ENCODE data around the gene SLC44A5. TPM values are rescaled to one million over a fixed set of nuclear protein-coding genes. Genes with fewer than 3 reads are reported as not detected.

Gene SLC44A5
- total and polyA plus RNA-seq, 7 donors, result 0.01 to 7.5 (median 0.49) TPM

DNA sequence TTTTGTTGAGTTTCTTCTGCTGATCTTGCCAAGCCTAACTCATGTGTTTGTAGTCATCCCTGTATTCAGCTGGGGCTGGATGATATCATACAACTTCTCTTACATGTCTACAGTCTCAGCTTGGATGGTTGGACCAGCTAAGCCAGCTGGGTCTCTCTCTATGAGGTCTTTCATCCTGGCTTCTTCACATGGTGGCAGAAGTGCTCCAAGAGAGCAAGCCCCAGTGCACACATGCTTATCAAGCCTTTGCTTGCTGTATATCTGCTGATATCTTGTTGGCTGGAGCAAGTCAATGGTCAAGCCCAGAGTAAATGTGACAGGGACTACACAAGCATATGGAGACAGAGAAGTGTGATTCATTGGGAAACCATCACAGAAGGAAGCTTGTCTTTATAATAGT, 29.2 kb upstream of the SLC44A5 start:
- Histone ChIP-seq H3K4me3 (no peak overlapping the region), H3K9me3 (no peaks in the 10 kb centered on the region), H3K27ac (no peak overlapping the region), H3K4me1 (no peaks in the 10 kb centered on the region), H3K36me3 (ENCODE audit: insufficient read depth in 1 of 2, low read depth in 1 of 2) (no peaks in the 10 kb centered on the region), H3K27me3 (ENCODE audit: insufficient read depth in 3 of 3, low read length in 2 of 3) (no peaks in the 10 kb centered on the region)
- DNase-seq (no peak), ATAC-seq (no peak)
- intact Hi-C loops (cut with DNase I), result no loop called here
- TF ChIP-seq CTCF (IDR thresholded peaks at IDR 0.05), result no peak

- intact Hi-C loops (cut with DNase I), result loop anchor here (2.0 to 10.0 kb wide), 3 partner anchors 365 to 400 kb away; no protein-coding TSS in a partner anchor
- Histone ChIP-seq H3K4me3 (no peak overlapping the region), H3K27ac (no peak overlapping the region), H3K9me3 (no peaks in the 10 kb centered on the region), H3K36me3 (ENCODE audit: insufficient read depth in 1 of 2, low read depth in 1 of 2) (no peaks in the 10 kb centered on the region), H3K4me1 (no peaks in the 10 kb centered on the region), H3K27me3 (ENCODE audit: insufficient read depth in 3 of 3, low read length in 2 of 3) (no peaks in the 10 kb centered on the region)
- ATAC-seq, result peak in 2 of 4 donors; percentile 58 to 64
- 42 to 49% (median 42%) methylated on average over 2 of the region's 2 CpGs for WGBS, 3 donors
- peak; percentile 70 for TF ChIP-seq CTCF (IDR thresholded peaks at IDR 0.05)
- DNase-seq, result no peak
Observed at GRCh38 chr1:75632350-75632949, 21.5 kb upstream of the SLC44A5 start.

DNA sequence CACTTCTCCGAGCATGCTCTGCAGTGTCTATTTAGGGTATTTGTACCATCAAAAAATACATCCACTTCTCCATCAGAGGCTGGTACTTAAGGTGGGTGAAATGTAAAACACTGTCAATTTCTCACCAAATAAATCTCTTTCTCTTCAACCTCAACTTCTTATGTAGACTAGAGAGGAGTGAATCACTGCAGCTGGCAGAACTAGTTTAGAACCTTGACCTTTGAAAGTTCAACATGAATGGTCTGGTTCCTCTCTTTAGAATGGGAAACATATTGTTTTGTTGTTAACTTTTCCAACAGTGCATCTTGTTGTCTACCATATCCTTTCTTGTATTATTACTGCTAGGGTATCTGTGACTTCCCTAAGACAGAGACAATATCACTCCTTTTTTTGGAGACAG, 20.1 kb upstream of the SLC44A5 start:
- ATAC-seq, result no peak

GRCh38 chr1:75630004-75630594, 19.2 kb upstream of the SLC44A5 start:
- no peaks in the 10 kb centered on the region for H3K4me1 ChIP-seq
- WGBS, 3 donors, result 47 to 48% (median 48%) methylated on average over 3 of the region's 3 CpGs
- no peaks in the 10 kb centered on the region for H3K9me3 ChIP-seq
- H3K27me3 ChIP-seq (ENCODE audit: insufficient read depth in 3 of 3, low read length in 2 of 3), result no peaks in the 10 kb centered on the region
- ATAC-seq (no peak), DNase-seq (no peak)
- H3K36me3 ChIP-seq (ENCODE audit: insufficient read depth in 1 of 2, low read depth in 1 of 2), result no peaks in the 10 kb centered on the region
- H3K4me3 ChIP-seq, result no peak overlapping the region
- no peak overlapping the region for H3K27ac ChIP-seq
- intact Hi-C loops (cut with DNase I), result loop anchor here (5.0 to 10.0 kb wide), 2 partner anchors 363 to 365 kb away; no protein-coding TSS in a partner anchor
- TF ChIP-seq CTCF (IDR thresholded peaks at IDR 0.05), result no peak

More for the DNA sequence above, 20.1 kb upstream of the SLC44A5 start:
- no peaks in the 10 kb centered on the region for H3K4me1 ChIP-seq
- H3K27ac ChIP-seq, result no peak overlapping the region
- H3K36me3 ChIP-seq (ENCODE audit: insufficient read depth in 1 of 2, low read depth in 1 of 2), result no peaks in the 10 kb centered on the region
- H3K9me3 ChIP-seq, result no peaks in the 10 kb centered on the region
- intact Hi-C loops (cut with DNase I), result loop anchor here (5.0 to 10.0 kb wide), 2 partner anchors 364 to 366 kb away; no protein-coding TSS in a partner anchor
- no peak overlapping the region for H3K4me3 ChIP-seq
- no peak for DNase-seq
- 59 to 78% (median 67%) methylated on average over 1 of the region's 1 CpG for WGBS, 3 donors
- no peaks in the 10 kb centered on the region for H3K27me3 ChIP-seq (ENCODE audit: insufficient read depth in 3 of 3, low read length in 2 of 3)
- TF ChIP-seq CTCF (IDR thresholded peaks at IDR 0.05), result no peak
